K562 (cell line): ENCODE data around the gene VANGL1. TPM values are rescaled to one million over a fixed set of nuclear protein-coding genes. Genes with fewer than 3 reads are reported as not detected.

ENCODE experiments used
- CREB1 ChIP-seq, 2 experiments: sonication (generic) in 1 of 2; formaldehyde crosslinking in 1 of 2; IDR thresholded peaks; 2 replicates each; pipeline versions ENCODE4 v1.6.1 to v1.8.0; 2012 to 2022; ENCODE audit warnings: inconsistent platforms in 1 of 2, mild to moderate bottlenecking in 1 of 2, missing genetic modification reagents in 1 of 2, moderate library complexity in 1 of 2
- polyA plus RNA-seq, 8 experiments: library from polyadenylated mRNA; depleted of rRNA in 4 of 8; stranded (reverse) in 5 of 8; unstranded in 3 of 8; fragments of >200 nt; fragmentation: Nextera tagmentation in 2 of 8; fragmentation: Illumina TruSeq in 1 of 8; extraction: Ambion mirVana in 2 of 8; extraction: Trizol in 1 of 8; gene quantifications; 2 replicates each; pipeline versions ENCODE4 v1.2.1 to v1.2.3, GENCODE V29; 2011 to 2014; ENCODE audit warnings: inconsistent platforms in 1 of 8, missing spikeins in 1 of 8
- total RNA-seq, 7 experiments: library from RNA; depleted of rRNA in 6 of 7; stranded (reverse); fragments of >200 nt in 6 of 7; fragmentation: Illumina TruSeq in 2 of 7; extraction: Trizol in 2 of 7; gene quantifications; 2 replicates each; pipeline versions ENCODE4 v1.2.1 to v1.2.3, GENCODE V29; 2011 to 2021; ENCODE audit warnings: low replicate concordance in 1 of 7
- TF ChIP-seq, protein P1 (sequence below), 2 experiments: fragments of 450-650 bp; formaldehyde crosslinking in 1 of 2; IDR thresholded peaks; 2 replicates each; pipeline versions ENCODE4 v1.4.0 to v1.6.1; 2014 to 2020; ENCODE audit warnings: mild to moderate bottlenecking in 2 of 2, borderline replicate concordance in 1 of 2, low read depth in 1 of 2

VANGL1 gene
- total and polyA plus RNA-seq, 9 of the 15 experiments (the other 6 are each of a cell fraction or from before 2014, with no cell fraction given): 0.90 to 12.8 (median 9.6) TPM

DNA sequence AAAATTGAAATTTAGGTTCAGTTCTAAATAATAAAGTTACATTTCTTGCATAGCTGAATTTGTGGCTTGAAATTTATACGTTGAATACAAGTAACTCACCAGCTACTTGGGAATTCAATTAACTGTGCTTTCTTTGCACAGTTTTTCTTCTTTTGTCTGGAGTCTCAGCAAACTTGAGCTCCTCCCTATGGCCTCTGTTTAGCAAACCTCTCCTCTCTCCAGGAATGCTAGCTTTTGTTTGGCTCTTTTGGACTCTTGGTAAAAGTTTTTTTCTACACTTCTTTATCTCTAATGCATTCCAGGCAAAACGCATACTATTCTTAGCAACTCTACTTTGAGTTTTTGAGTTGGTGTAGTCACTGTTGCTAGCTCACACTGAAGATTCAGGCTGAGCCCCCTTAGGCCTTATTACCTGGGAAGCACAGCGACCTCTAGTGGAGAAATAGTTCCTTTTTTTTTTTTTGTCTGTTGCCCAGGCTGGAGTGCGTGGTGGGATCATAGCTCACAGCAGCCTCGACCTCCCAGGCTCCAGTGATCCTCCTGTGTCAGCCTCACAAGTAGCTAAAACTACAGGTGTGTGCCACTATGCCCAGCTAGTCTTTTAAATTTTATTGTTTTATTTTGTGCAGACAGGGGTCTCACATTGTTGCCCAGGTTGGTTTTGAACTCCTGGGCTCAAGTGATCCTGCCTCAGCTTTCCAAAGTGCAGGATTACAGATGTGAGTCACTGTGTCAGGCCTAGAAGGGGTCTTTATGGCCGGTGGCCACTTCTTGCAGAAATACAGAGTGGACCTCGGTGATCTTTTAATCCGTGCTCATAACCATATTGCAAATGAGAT is 65.0 kb downstream of the VANGL1 start (continued):
- TF ChIP-seq, protein P1, sequence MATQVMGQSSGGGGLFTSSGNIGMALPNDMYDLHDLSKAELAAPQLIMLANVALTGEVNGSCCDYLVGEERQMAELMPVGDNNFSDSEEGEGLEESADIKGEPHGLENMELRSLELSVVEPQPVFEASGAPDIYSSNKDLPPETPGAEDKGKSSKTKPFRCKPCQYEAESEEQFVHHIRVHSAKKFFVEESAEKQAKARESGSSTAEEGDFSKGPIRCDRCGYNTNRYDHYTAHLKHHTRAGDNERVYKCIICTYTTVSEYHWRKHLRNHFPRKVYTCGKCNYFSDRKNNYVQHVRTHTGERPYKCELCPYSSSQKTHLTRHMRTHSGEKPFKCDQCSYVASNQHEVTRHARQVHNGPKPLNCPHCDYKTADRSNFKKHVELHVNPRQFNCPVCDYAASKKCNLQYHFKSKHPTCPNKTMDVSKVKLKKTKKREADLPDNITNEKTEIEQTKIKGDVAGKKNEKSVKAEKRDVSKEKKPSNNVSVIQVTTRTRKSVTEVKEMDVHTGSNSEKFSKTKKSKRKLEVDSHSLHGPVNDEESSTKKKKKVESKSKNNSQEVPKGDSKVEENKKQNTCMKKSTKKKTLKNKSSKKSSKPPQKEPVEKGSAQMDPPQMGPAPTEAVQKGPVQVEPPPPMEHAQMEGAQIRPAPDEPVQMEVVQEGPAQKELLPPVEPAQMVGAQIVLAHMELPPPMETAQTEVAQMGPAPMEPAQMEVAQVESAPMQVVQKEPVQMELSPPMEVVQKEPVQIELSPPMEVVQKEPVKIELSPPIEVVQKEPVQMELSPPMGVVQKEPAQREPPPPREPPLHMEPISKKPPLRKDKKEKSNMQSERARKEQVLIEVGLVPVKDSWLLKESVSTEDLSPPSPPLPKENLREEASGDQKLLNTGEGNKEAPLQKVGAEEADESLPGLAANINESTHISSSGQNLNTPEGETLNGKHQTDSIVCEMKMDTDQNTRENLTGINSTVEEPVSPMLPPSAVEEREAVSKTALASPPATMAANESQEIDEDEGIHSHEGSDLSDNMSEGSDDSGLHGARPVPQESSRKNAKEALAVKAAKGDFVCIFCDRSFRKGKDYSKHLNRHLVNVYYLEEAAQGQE (IDR thresholded peaks at IDR 0.05; ENCODE audit: borderline replicate concordance): peak; percentile 58; the same call in 1 of the 2 replicates
- TF ChIP-seq, protein P1 (CRISPR knock-in tag; IDR thresholded peaks at IDR 0.05; ENCODE audit: low read depth): no peak
- TF ChIP-seq CREB1 (IDR thresholded peaks at IDR 0.05) (no peak), CREB1 (CRISPR knock-in tag; IDR thresholded peaks at IDR 0.05) (no peak)
